HEK293T (cell line): ENCODE data around the gene P2RX7.
"Not testable (repeated sequence)": the region's sequence is repeated elsewhere in the genome, so short reads cannot be mapped to it uniquely, and the experiment has no call there.

Experiments used
- CTCF ChIA-PET: fragments of 350-600 bp; formaldehyde crosslinking; extraction: SDS; loops from one replicate; lab custom pipeline; 2021; ENCODE audit warnings: antibody characterized with exemption, inconsistent platforms; lab: Yijun Ruan, JAX
- POLR2A ChIA-PET: fragments of 350-600 bp; formaldehyde crosslinking; extraction: SDS; loops from one replicate; lab custom pipeline; 2020; ENCODE audit warnings: antibody characterized with exemption, inconsistent platforms; lab: Yijun Ruan, JAX
- DNase-seq: peaks from one replicate; pipeline ENCODE4 v3.0.0; 2012; ENCODE audit warnings: mixed read lengths; ENCODE audit errors: extremely low spot score
- ARNT ChIP-seq: fragments of 450-650 bp; IDR thresholded peaks from 2 replicates; pipeline ENCODE4 v1.6.1; 2017; ENCODE audit warnings: mild to moderate bottlenecking
- BHLHE40 ChIP-seq: fragments of 450-650 bp; IDR thresholded peaks from 2 replicates; pipeline ENCODE4 v1.6.1; 2016; ENCODE audit warnings: mild to moderate bottlenecking, moderate library complexity, borderline replicate concordance
- CTBP1 ChIP-seq: fragments of 450-650 bp; IDR thresholded peaks from 2 replicates; pipeline ENCODE4 v1.6.1; 2016; ENCODE audit warnings: borderline replicate concordance
- ELF4 ChIP-seq: fragments of 450-650 bp; IDR thresholded peaks from 2 replicates; pipeline ENCODE4 v1.6.1; 2017; ENCODE audit warnings: antibody characterized with exemption
- FOXA1 ChIP-seq: fragments of 450-650 bp; IDR thresholded peaks from 2 replicates; pipeline ENCODE4 v1.6.1; 2016; ENCODE audit warnings: mild to moderate bottlenecking
- FOXK2 ChIP-seq: fragments of 450-650 bp; IDR thresholded peaks from 2 replicates; pipeline ENCODE4 v1.6.1; 2016; ENCODE audit warnings: mild to moderate bottlenecking
- FOXM1 ChIP-seq: fragments of 450-650 bp; IDR thresholded peaks from 2 replicates; pipeline ENCODE4 v1.6.1; 2017; ENCODE audit warnings: mild to moderate bottlenecking, borderline replicate concordance
- HDGF ChIP-seq: fragments of 450-650 bp; IDR thresholded peaks from 2 replicates; pipeline ENCODE4 v1.6.1; 2017; ENCODE audit warnings: antibody characterized with exemption, borderline replicate concordance
- L3MBTL2 ChIP-seq: fragments of 450-650 bp; conservative IDR thresholded peaks from 2 replicates; pipeline ENCODE4 v1.6.1; 2016; ENCODE audit warnings: mild to moderate bottlenecking
- LEF1 ChIP-seq: fragments of 450-650 bp; IDR thresholded peaks from 2 replicates; pipeline ENCODE4 v1.6.1; 2017; ENCODE audit warnings: mild to moderate bottlenecking, borderline replicate concordance
- NFRKB ChIP-seq: fragments of 450-650 bp; IDR thresholded peaks from 2 replicates; pipeline ENCODE4 v1.6.1; 2016; ENCODE audit warnings: mild to moderate bottlenecking, moderate library complexity
- PKNOX1 ChIP-seq: fragments of 450-650 bp; IDR thresholded peaks from 2 replicates; pipeline ENCODE4 v1.6.1; 2016
- SP1 ChIP-seq: fragments of 450-650 bp; IDR thresholded peaks from 2 replicates; pipeline ENCODE4 v1.6.1; 2017
- SUZ12 ChIP-seq: fragments of 450-650 bp; IDR thresholded peaks from 2 replicates; pipeline ENCODE4 v1.6.1; 2016; ENCODE audit warnings: mild to moderate bottlenecking
- TARDBP ChIP-seq: fragments of 450-650 bp; IDR thresholded peaks from 2 replicates; pipeline ENCODE4 v1.6.1; 2016
- ZNF384 ChIP-seq: fragments of 450-650 bp; IDR thresholded peaks from 2 replicates; pipeline ENCODE4 v1.6.1; 2016

The P2RX7 gene

GRCh38 chr12:121162384-121162783 is 29.7 kb downstream of the P2RX7 start:
- ChIA-PET POLR2A (no interaction called here), CTCF (no interaction called here)
- TF ChIP-seq L3MBTL2 (no peak), ARNT (no peak), ELF4 (no peak), FOXK2 (no peak), FOXA1 (no peak), ZNF384 (no peak), LEF1 (no peak), TARDBP (no peak), SP1 (no peak), SUZ12 (no peak), BHLHE40 (no peak)
- DNase-seq = no peak

GRCh38 chr12:121162985-121163384 is 30.3 kb downstream of the P2RX7 start:
- ChIA-PET POLR2A (no interaction called here), CTCF (no interaction called here)
- DNase-seq = no peak
- no peak for TF ChIP-seq FOXA1
- no peak for TF ChIP-seq LEF1
- TF ChIP-seq ARNT = no peak
- TF ChIP-seq NFRKB = no peak

- POLR2A ChIA-PET, DNase-seq, CTCF ChIA-PET: not testable (repeated sequence)
Observed at GRCh38 chr12:121164839-121165238, 32.2 kb downstream of the P2RX7 start.

GRCh38 chr12:121165316-121165715 is 32.6 kb downstream of the P2RX7 start:
- TF ChIP-seq NFRKB = no peak
- no peak for TF ChIP-seq BHLHE40
- TF ChIP-seq SUZ12 = no peak
- no peak for TF ChIP-seq PKNOX1
- TF ChIP-seq TARDBP = no peak
- TF ChIP-seq HDGF = no peak
- no peak for TF ChIP-seq ZNF384
- no peak for TF ChIP-seq L3MBTL2
- no peak for TF ChIP-seq LEF1
- no peak for TF ChIP-seq SP1
- no peak for TF ChIP-seq ARNT
- no peak for TF ChIP-seq FOXA1
- no peak for TF ChIP-seq FOXM1
- CTCF ChIA-PET = no interaction called here
- POLR2A ChIA-PET = no interaction called here
- DNase-seq = no peak

GRCh38 chr12:121166356-121166755 is 33.7 kb downstream of the P2RX7 start:
- DNase-seq = no peak
- CTCF ChIA-PET = interaction anchor here (0.7 kb wide), 1 partner anchor 102 kb away, joined by 3 read pairs; no protein-coding TSS in a partner anchor
- TF ChIP-seq PKNOX1 = no peak
- TF ChIP-seq HDGF = no peak
- TF ChIP-seq FOXM1 = no peak
- TF ChIP-seq CTBP1 = no peak

GRCh38 chr12:121167232-121167820 is 34.6 kb downstream of the P2RX7 start:
- ChIA-PET POLR2A (no interaction called here), CTCF (interaction anchor here (0.7 kb wide), 1 partner anchor 35 kb away, joined by 3 read pairs; no protein-coding TSS in a partner anchor)
- DNase-seq = no peak
- TF ChIP-seq PKNOX1 (no peak), CTBP1 (no peak), FOXM1 (no peak), TARDBP (no peak), ZNF384 (no peak), ELF4 (no peak), FOXK2 (no peak), ARNT (no peak), NFRKB (no peak), SUZ12 (no peak), SP1 (no peak), FOXA1 (no peak), L3MBTL2 (no peak), HDGF (no peak), BHLHE40 (no peak), LEF1 (no peak)

More at GRCh38 chr12:121166356-121166755, 33.7 kb downstream of the P2RX7 start:
- POLR2A ChIA-PET = no interaction called here

- ChIA-PET CTCF (interaction anchor here (0.7 kb wide), 1 partner anchor 34 kb away, joined by 3 read pairs; no protein-coding TSS in a partner anchor), POLR2A (no interaction called here)
- DNase-seq = no peak
- no peak for TF ChIP-seq LEF1
- TF ChIP-seq TARDBP = no peak
- no peak for TF ChIP-seq FOXM1
Observed at GRCh38 chr12:121167951-121168350, 35.3 kb downstream of the P2RX7 start.

- TF ChIP-seq L3MBTL2 (no peak), FOXA1 (no peak), BHLHE40 (no peak), SUZ12 (no peak), TARDBP (no peak), ZNF384 (no peak), ELF4 (no peak), PKNOX1 (no peak), ARNT (no peak), HDGF (no peak), FOXK2 (no peak), FOXM1 (no peak)
- ChIA-PET POLR2A (no interaction called here), CTCF (no interaction called here)
- DNase-seq = no peak
Observed at GRCh38 chr12:121170151-121170550, 37.5 kb downstream of the P2RX7 start.
